Central memory CD8-positive, alpha-beta T cell (primary cell): Measurements from ENCODE around the gene GPR119.
"Not testable (repeated sequence)": the region's sequence is repeated elsewhere in the genome, so short reads cannot be mapped to it uniquely, and the experiment has no call there.

Source experiments
- ATAC-seq: fragments of 150-1000 bp; cut with Tn5 transposase; replicated peaks from 2 replicates; pipeline ENCODE4 v1.10.0; 2022; ENCODE audit warnings: mild to moderate bottlenecking, moderate FRiP score, moderate number of reproducible peaks; ENCODE audit not compliant: poor library complexity, severe bottlenecking; ENCODE audit errors: extremely low read depth
- DNase-seq, 2 donors: peaks; one replicate each; pipeline ENCODE4 v3.0.0; 2021; ENCODE audit warnings: low spot score in 2 of 2
- H3K27ac Mint-ChIP-seq: one replicate; pipeline ENCODE4 v1.8.0; 2022; ENCODE audit warnings: low read depth, mild to moderate bottlenecking, moderate library complexity, mixed read lengths
- H3K27me3 Mint-ChIP-seq: one replicate; pipeline ENCODE4 v1.8.0; 2022; ENCODE audit warnings: mixed read lengths
- H3K36me3 Mint-ChIP-seq: one replicate; pipeline ENCODE4 v1.8.0; 2022; ENCODE audit warnings: mild to moderate bottlenecking, moderate library complexity, mixed read lengths; ENCODE audit not compliant: insufficient read depth
- H3K4me1 Mint-ChIP-seq: one replicate; pipeline ENCODE4 v1.8.0; 2022; ENCODE audit warnings: mixed read lengths
- H3K4me3 Mint-ChIP-seq: one replicate; pipeline ENCODE4 v1.8.0; 2022; ENCODE audit warnings: mild to moderate bottlenecking, moderate library complexity, mixed read lengths
- H3K9me3 Mint-ChIP-seq: one replicate; pipeline ENCODE4 v1.8.0; 2022; ENCODE audit warnings: mixed read lengths

The GPR119 gene

GRCh38 chrX:130385520-130385919 lies at the start of gene GPR119:
TSS of gene GPR119 (minus strand) at chrX:130385674. CDS start at chrX:130385447, 227 bp downstream.
- no peak for ATAC-seq

GRCh38 chrX:130429236-130429635 lies 43.8 kb upstream of the GPR119 start:
- not testable (repeated sequence) for H3K27ac Mint-ChIP-seq, H3K36me3 Mint-ChIP-seq, H3K4me1 Mint-ChIP-seq, DNase-seq, H3K27me3 Mint-ChIP-seq, H3K9me3 Mint-ChIP-seq, ATAC-seq, H3K4me3 Mint-ChIP-seq

More at GRCh38 chrX:130385520-130385919, at the start of gene GPR119:
- no peak for DNase-seq
- no peaks in the 10 kb centered on the region for H3K36me3 Mint-ChIP-seq
- H3K9me3 Mint-ChIP-seq: no peaks in the 10 kb centered on the region
- H3K27ac Mint-ChIP-seq: no peak within 1 kb of the TSS
- no peak within 1 kb of the TSS for H3K4me3 Mint-ChIP-seq
- H3K4me1 Mint-ChIP-seq: no peaks in the 10 kb centered on the region
- H3K27me3 Mint-ChIP-seq: no peaks in the 10 kb centered on the region

DNA sequence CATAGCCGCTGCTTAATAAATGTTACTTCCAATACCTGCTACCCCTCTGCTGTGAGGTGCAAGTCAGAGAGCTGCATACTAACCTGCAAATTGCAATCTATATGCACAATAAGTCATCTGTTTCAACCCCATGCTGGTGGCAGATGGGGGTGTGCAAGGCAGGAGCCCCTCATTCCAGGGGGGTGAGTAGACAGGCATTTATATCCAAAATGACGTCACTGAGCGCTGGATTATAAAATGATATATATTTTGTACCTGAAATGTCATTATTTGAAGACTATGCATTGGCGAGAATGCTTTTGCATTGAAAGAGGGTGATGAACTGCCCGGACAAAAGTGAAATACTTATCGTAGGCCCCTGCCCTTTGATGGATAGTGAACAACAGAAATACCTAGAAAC lies 41.1 kb upstream of the GPR119 start:
- Mint-ChIP-seq H3K4me1 (no peaks in the 10 kb centered on the region), H3K4me3 (no peak overlapping the region), H3K9me3 (no peaks in the 10 kb centered on the region), H3K27me3 (no peaks in the 10 kb centered on the region), H3K36me3 (no peaks in the 10 kb centered on the region), H3K27ac (no peak overlapping the region)
- DNase-seq: no peak
- ATAC-seq: no peak

DNA sequence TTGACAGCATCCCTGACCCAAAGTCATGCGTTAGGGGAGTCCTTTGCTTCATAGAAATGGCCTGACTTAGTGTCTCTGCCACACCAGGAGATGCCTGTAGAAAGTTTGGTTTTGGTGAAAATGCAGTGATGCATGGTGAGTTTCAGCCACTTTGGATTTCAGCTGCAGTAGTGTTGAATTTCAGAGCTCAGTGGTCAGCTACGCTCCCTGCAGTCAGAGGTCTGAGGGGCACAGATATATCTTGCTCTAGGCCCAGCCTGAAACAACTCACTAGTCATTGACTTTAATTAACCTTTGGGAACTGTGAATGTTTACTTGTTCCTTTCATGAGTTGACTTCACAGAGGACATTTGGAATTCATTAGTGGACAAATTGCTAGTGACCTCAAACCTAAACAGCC lies 33.8 kb upstream of the GPR119 start:
- no peaks in the 10 kb centered on the region for H3K27me3 Mint-ChIP-seq
- no peak overlapping the region for H3K4me3 Mint-ChIP-seq
- H3K27ac Mint-ChIP-seq: no peak overlapping the region
- ATAC-seq (no peak), DNase-seq (no peak)
- no peaks in the 10 kb centered on the region for H3K4me1 Mint-ChIP-seq
- no peaks in the 10 kb centered on the region for H3K36me3 Mint-ChIP-seq
- H3K9me3 Mint-ChIP-seq: no peaks in the 10 kb centered on the region

DNA sequence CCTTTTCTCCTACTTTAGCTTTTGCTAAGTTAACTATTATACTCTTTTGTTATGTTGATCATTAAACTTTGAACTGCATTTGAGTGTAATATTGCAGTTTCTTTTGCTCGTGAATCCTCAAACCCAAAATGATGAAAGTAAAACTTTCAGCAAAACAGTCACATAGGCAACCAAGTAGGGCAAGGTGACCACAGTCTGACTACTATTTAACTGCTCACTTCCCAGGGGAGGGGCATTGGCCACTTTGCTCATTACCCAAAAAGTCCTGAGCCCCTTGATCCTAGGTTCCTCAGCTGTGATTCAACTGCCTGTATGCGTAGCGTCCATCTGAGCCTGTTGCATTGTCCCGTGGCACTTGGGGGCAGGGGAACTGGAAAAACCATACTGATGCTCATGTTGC lies 33.3 kb upstream of the GPR119 start:
- H3K27ac Mint-ChIP-seq: no peak overlapping the region
- H3K4me3 Mint-ChIP-seq: no peak overlapping the region
- ATAC-seq (no peak), DNase-seq (no peak)
- H3K27me3 Mint-ChIP-seq: no peaks in the 10 kb centered on the region
- H3K9me3 Mint-ChIP-seq: no peaks in the 10 kb centered on the region
- H3K36me3 Mint-ChIP-seq: peaks cover 2% of the 10 kb centered on the region
- H3K4me1 Mint-ChIP-seq: no peaks in the 10 kb centered on the region

DNA sequence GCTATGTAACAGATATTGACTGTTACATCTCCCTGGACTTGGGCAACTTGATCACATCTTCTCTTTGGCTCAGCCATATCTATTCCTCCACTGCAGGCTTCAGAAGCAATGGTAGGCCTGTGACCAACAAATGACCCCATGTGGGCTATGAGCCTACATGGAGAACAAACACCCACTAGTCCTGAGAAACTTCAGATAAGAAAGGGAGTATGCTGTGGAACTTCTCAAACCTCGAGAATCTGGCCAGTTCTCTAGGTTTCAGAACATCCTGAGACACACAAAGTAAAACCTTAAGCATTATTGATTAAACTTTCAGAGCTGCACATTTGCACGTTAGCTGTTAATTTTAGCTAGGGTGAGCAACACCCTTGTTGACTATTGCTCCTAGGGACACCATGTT lies 32.6 kb upstream of the GPR119 start:
- Mint-ChIP-seq H3K27ac (no peak overlapping the region), H3K36me3 (peaks cover 3% of the 10 kb centered on the region), H3K4me1 (no peaks in the 10 kb centered on the region), H3K9me3 (no peaks in the 10 kb centered on the region), H3K4me3 (no peak overlapping the region), H3K27me3 (no peaks in the 10 kb centered on the region)
- no peak for DNase-seq
- ATAC-seq: no peak

DNA sequence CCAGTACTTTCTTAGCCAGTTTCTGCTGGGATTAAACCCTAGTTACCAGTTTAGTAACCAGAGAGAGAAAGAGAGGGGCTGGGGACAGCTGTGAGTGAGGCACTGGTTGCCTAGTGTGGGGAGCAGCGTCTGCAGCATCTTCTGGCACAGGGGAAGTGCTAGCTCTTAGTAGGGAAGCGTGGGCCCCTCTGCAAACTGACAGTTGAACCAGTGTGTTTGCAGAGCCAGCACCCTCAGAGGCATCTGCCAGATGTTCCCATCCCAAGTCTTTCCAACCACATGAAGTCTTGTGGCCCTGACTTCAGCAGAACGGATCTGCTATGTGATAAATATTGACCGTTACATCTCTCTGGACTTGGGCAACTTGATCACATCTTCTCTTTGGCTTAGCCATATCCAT lies 31.3 kb upstream of the GPR119 start:
- no peaks in the 10 kb centered on the region for H3K4me1 Mint-ChIP-seq
- H3K9me3 Mint-ChIP-seq: no peaks in the 10 kb centered on the region
- no peak for ATAC-seq
- no peaks in the 10 kb centered on the region for H3K27me3 Mint-ChIP-seq
- no peak for DNase-seq
- no peak overlapping the region for H3K4me3 Mint-ChIP-seq
- peaks cover 7% of the 10 kb centered on the region for H3K36me3 Mint-ChIP-seq
- no peak overlapping the region for H3K27ac Mint-ChIP-seq

- no peak overlapping the region for H3K27ac Mint-ChIP-seq
- ATAC-seq: peak; percentile 71
- H3K36me3 Mint-ChIP-seq: peaks cover 16% of the 10 kb centered on the region
- no peaks in the 10 kb centered on the region for H3K4me1 Mint-ChIP-seq
- no peak for DNase-seq
- H3K9me3 Mint-ChIP-seq: no peaks in the 10 kb centered on the region
- no peak overlapping the region for H3K4me3 Mint-ChIP-seq
- no peaks in the 10 kb centered on the region for H3K27me3 Mint-ChIP-seq
Measured at GRCh38 chrX:130415201-130415600, 29.7 kb upstream of the GPR119 start.

DNA sequence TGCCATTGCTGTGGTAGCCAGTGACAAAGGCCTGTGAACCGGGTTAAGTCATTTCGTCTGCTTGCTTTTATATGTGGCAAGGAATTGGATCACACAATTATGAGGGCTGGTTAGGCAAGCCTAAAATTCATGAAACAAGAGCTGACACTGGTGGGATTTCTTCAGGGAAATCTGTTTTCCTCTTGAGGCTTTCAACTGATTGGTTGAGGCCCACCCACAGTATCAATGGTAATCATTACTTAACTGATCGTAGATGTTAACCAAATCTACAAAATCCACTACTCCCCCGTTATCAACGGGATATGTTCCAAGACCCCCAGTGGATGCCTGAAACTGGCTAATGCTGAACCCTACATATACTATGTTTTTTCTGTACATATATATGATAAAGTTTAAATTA lies 29.3 kb upstream of the GPR119 start:
- no peaks in the 10 kb centered on the region for H3K4me1 Mint-ChIP-seq
- H3K9me3 Mint-ChIP-seq: no peaks in the 10 kb centered on the region
- DNase-seq: no peak
- ATAC-seq: no peak
- H3K27me3 Mint-ChIP-seq: no peaks in the 10 kb centered on the region
- H3K36me3 Mint-ChIP-seq: peaks cover 18% of the 10 kb centered on the region
- H3K27ac Mint-ChIP-seq: no peak overlapping the region
- no peak overlapping the region for H3K4me3 Mint-ChIP-seq

GRCh38 chrX:130413415-130413814 lies 27.9 kb upstream of the GPR119 start:
- no peaks in the 10 kb centered on the region for H3K27me3 Mint-ChIP-seq
- peaks cover 24% of the 10 kb centered on the region for H3K36me3 Mint-ChIP-seq
- DNase-seq (no peak), ATAC-seq (no peak)
- H3K4me3 Mint-ChIP-seq: no peak overlapping the region
- H3K9me3 Mint-ChIP-seq: no peaks in the 10 kb centered on the region
- no peaks in the 10 kb centered on the region for H3K4me1 Mint-ChIP-seq
- no peak overlapping the region for H3K27ac Mint-ChIP-seq

DNA sequence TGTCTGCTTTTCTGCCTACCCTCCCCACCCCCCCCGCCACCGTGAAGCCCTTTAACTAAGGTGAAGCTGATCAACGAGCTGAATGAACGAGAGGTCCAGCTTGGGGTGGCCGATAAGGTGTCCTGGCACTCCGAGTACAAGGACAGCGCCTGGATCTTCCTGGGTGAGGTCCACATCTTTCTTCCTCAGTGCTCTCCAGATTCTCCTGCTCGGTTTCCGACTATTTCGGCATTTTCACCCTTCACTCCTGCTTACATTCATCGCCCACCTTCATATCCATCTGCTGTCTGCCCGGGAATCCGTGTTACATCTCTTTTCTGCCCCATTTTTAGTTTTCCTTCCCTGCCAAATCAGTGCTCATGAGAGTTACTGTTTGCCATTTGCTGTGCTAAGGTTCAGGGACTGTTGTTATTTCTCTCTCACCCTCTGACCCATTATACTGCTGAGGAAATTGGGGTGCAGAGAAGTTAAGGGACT lies 16.8 kb upstream of the GPR119 start:
- Mint-ChIP-seq H3K4me1 (peaks cover 13% of the 10 kb centered on the region), H3K27me3 (peaks cover 23% of the 10 kb centered on the region), H3K4me3 (peak overlapping the region; percentile 85), H3K9me3 (no peaks in the 10 kb centered on the region), H3K36me3 (peaks cover 10% of the 10 kb centered on the region), H3K27ac (peak overlapping the region; percentile 96)
- no peak for DNase-seq
- no peak for ATAC-seq

GRCh38 chrX:130401415-130402207 lies 16.1 kb upstream of the GPR119 start, which contains the start of gene RBMX2:
TSS of gene RBMX2 (plus strand) at chrX:130401987. CDS start at chrX:130402033, 46 bp downstream.
- Mint-ChIP-seq H3K4me1 (peaks cover 13% of the 10 kb centered on the region), H3K36me3 (peaks cover 10% of the 10 kb centered on the region), H3K27me3 (peaks cover 30% of the 10 kb centered on the region), H3K9me3 (no peaks in the 10 kb centered on the region), H3K27ac (peak within 1 kb of the TSS; percentile 96), H3K4me3 (peak within 1 kb of the TSS; percentile 85)
- ATAC-seq: peak; percentile 85
- peak; percentile 26 to 36 for DNase-seq

DNA sequence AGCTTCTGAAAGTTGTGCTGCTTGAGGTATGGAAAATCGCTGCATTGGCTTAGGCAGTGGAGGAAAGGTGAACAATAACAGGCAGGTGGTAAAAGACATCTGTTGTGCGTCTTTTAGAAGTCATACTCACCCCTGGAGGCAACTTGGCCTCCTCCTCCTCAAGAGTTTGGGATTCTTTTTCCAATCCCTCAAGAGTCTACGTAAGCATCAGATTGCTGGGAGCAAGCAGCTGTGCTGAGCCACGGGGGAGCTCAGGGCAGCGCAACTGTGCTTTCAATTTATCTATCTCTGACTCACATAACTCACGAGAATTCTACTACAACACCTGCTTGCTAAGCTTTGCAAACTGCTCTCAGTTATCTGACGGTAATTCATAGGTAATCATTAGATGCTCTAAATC lies 9.9 kb upstream of the GPR119 start:
- ATAC-seq (no peak), DNase-seq (no peak)
- H3K4me3 Mint-ChIP-seq: no peak overlapping the region
- H3K9me3 Mint-ChIP-seq: no peaks in the 10 kb centered on the region
- peaks cover 2% of the 10 kb centered on the region for H3K36me3 Mint-ChIP-seq
- H3K27ac Mint-ChIP-seq: no peak overlapping the region
- H3K4me1 Mint-ChIP-seq: no peaks in the 10 kb centered on the region
- peaks cover 44% of the 10 kb centered on the region for H3K27me3 Mint-ChIP-seq
